ENCODE measurements around the gene CHD1.
A peak's percentile ranks its signal among the peaks of the same experiment; 100 is the strongest.

CHD1 gene

GRCh38 chr5:98898743-98899142, 30.1 kb downstream of the CHD1 start:
- FAIRE-seq, result no peak

- no peak for FAIRE-seq
Observed at GRCh38 chr5:98891591-98891990, 37.2 kb downstream of the CHD1 start.

- FAIRE-seq, result no peak
Observed at GRCh38 chr5:98880598-98880997, 48.2 kb downstream of the CHD1 start.

GRCh38 chr5:98880151-98880550, 48.7 kb downstream of the CHD1 start:
- FAIRE-seq, result no peak

- no peak for FAIRE-seq
Observed at GRCh38 chr5:98877600-98877999, 51.2 kb downstream of the CHD1 start.

- FAIRE-seq, result no peak
Observed at GRCh38 chr5:98872674-98873073, 56.1 kb downstream of the CHD1 start.

- no peak for FAIRE-seq
Observed at GRCh38 chr5:98865690-98866089, 63.1 kb downstream of the CHD1 start.

GRCh38 chr5:98847054-98847453, 81.8 kb downstream of the CHD1 start:
- FAIRE-seq, result no peak

- no peak for FAIRE-seq
Observed at GRCh38 chr5:98846520-98846919, 82.3 kb downstream of the CHD1 start.

- no peak for FAIRE-seq
Observed at GRCh38 chr5:98845878-98846277, 82.9 kb downstream of the CHD1 start.

GRCh38 chr5:98844865-98845264, 83.9 kb downstream of the CHD1 start:
- FAIRE-seq, result no peak

- no peak for FAIRE-seq
Observed at GRCh38 chr5:98843481-98843880, 85.3 kb downstream of the CHD1 start.

- no peak for FAIRE-seq
Observed at GRCh38 chr5:98840946-98841345, 87.9 kb downstream of the CHD1 start.

GRCh38 chr5:98839469-98840383, 89.1 kb downstream of the CHD1 start:
- FAIRE-seq, result no peak

GRCh38 chr5:98836175-98836574, 92.6 kb downstream of the CHD1 start:
- no peak for FAIRE-seq

GRCh38 chr5:98827588-98828284, 101.1 kb downstream of the CHD1 start:
- no peak for FAIRE-seq

GRCh38 chr5:98827161-98827560, 101.6 kb downstream of the CHD1 start:
- FAIRE-seq, result peak; percentile 96

GRCh38 chr5:98825582-98826375, 103.0 kb downstream of the CHD1 start:
- peak; percentile 77 for FAIRE-seq

GRCh38 chr5:98816582-98817222, 112.1 kb downstream of the CHD1 start:
- FAIRE-seq, result no peak

GRCh38 chr5:98813755-98814154, 115.1 kb downstream of the CHD1 start:
- no peak for FAIRE-seq

GRCh38 chr5:98810206-98810605, 118.6 kb downstream of the CHD1 start:
- no peak for FAIRE-seq

- FAIRE-seq, result no peak
Observed at GRCh38 chr5:98807806-98808205, 121.0 kb downstream of the CHD1 start.

- FAIRE-seq, result no peak
Observed at GRCh38 chr5:98805070-98805469, 123.7 kb downstream of the CHD1 start.
